GM12878 (cell line): ENCODE results near the gene ACSF3. TPM values are rescaled to one million over a fixed set of nuclear protein-coding genes. Genes with fewer than 3 reads are reported as not detected.
A peak's percentile ranks its signal among the peaks of the same experiment; 100 is the strongest.

Experiments used
- CBFB ChIP-seq: IDR thresholded peaks from 2 replicates; pipeline ENCODE4 v1.6.1; 2016; ENCODE audit warnings: antibody characterized with exemption, low read depth
- CBX3 ChIP-seq: fragments of 200-600 bp; sonication (generic); IDR thresholded peaks from 2 replicates; pipeline ENCODE4 v1.6.1; 2016; ENCODE audit warnings: low read depth, borderline replicate concordance
- CBX5 ChIP-seq: sonication (generic); IDR thresholded peaks from 2 replicates; pipeline ENCODE4 v1.6.1; 2016; ENCODE audit warnings: low read depth, moderate library complexity, mild to moderate bottlenecking, inconsistent platforms
- CHD4 ChIP-seq: fragments of 200-600 bp; sonication (generic); IDR thresholded peaks from 2 replicates; pipeline ENCODE4 v1.6.1; 2016; ENCODE audit warnings: mild to moderate bottlenecking
- IKZF1 ChIP-seq: fragments of 450-650 bp; conservative IDR thresholded peaks from 2 replicates; pipeline ENCODE4 v1.6.1; 2017; ENCODE audit warnings: antibody characterized with exemption, mild to moderate bottlenecking
- PKNOX1 ChIP-seq: fragments of 450-650 bp; IDR thresholded peaks from 2 replicates; pipeline ENCODE4 v1.6.1; 2016; ENCODE audit warnings: mild to moderate bottlenecking
- PRDM15 ChIP-seq: fragments of 450-650 bp; formaldehyde crosslinking; IDR thresholded peaks from 2 replicates; pipeline ENCODE4 v1.4.0; 2020; ENCODE audit warnings: mild to moderate bottlenecking, moderate library complexity
- STAT1 ChIP-seq: fragments of 450-650 bp; conservative IDR thresholded peaks from 2 replicates; pipeline ENCODE4 v1.6.1; 2014; ENCODE audit warnings: antibody characterized with exemption, mild to moderate bottlenecking
- WRNIP1 ChIP-seq: IDR thresholded peaks from 2 replicates; pipeline ENCODE4 v1.6.1; 2011; ENCODE audit warnings: low read depth, low read length, improper control_type of control experiment, borderline replicate concordance
- ZNF207 ChIP-seq: fragments of 450-650 bp; IDR thresholded peaks from 2 replicates; pipeline ENCODE4 v1.6.1; 2014; ENCODE audit warnings: antibody characterized with exemption, mild to moderate bottlenecking, borderline replicate concordance
- ZNF592 ChIP-seq: fragments of 450-650 bp; IDR thresholded peaks from 2 replicates; pipeline ENCODE4 v1.6.1; 2017; ENCODE audit warnings: mild to moderate bottlenecking, moderate library complexity
- polyA plus RNA-seq, 11 experiments: library from polyadenylated mRNA; depleted of rRNA in 4 of 11; unstranded in 6 of 11; stranded (reverse) in 5 of 11; fragments of >200 nt; fragmentation: Nextera tagmentation in 4 of 11; fragmentation: Illumina TruSeq in 1 of 11; extraction: Ambion mirVana in 4 of 11; extraction: Trizol in 1 of 11; gene quantifications; 1 replicate in 1 of 11; 2 replicates in 10 of 11; pipeline versions ENCODE4 v1.2.1 to v1.2.3, GENCODE V29; 2011 to 2016; ENCODE audit warnings: inconsistent platforms in 2 of 11, missing spikeins in 2 of 11, low read depth in 1 of 11
- total RNA-seq, 4 experiments: library from RNA; depleted of rRNA in 3 of 4; stranded (reverse); fragments of >200 nt in 3 of 4; fragmentation: Illumina TruSeq in 1 of 4; extraction: Trizol in 1 of 4; gene quantifications; 2 replicates each; pipeline versions ENCODE4 v1.2.1 to v1.2.3, GENCODE V29; 2013 to 2021

The ACSF3 gene
- total and polyA plus RNA-seq, 10 of the 15 experiments (the other 5 are each of a cell fraction or from before 2014, with no cell fraction given) = 1.0 to 44.4 (median 25.8) TPM

GRCh38 chr16:89097392-89097772 lies 3.7 kb downstream of the ACSF3 start (continued):
- TF ChIP-seq ZNF592 (no peak), CBFB (no peak; the same call in 1 of the 2 replicates), WRNIP1 (no peak), IKZF1 (peak; percentile 38; the same call in 1 of the 2 replicates), PKNOX1 (no peak), CBX3 (no peak), PRDM15 (CRISPR knock-in tag) (no peak), STAT1 (no peak), CHD4 (no peak), CBX5 (no peak), ZNF207 (no peak)
